ENCODE results near the gene PLCB4. TPM values are rescaled to one million over a fixed set of nuclear protein-coding genes. Genes with fewer than 3 reads are reported as not detected.

Gene PLCB4
- total and polyA plus RNA-seq, 7 experiments from 2014 or later = 0.05 to 0.09 TPM; not detected in 5

GRCh38 chr20:9236458-9236857 is 167.6 kb downstream of the PLCB4 start:
- ChIA-PET CTCF (no interaction called here), POLR2A (no interaction called here)
- no peaks in the 10 kb centered on the region for H3K27me3 ChIP-seq (ENCODE audit: control insufficient read depth in 2 of 2, insufficient read depth in 2 of 2, low read length in 2 of 2)
- H3K9me3 ChIP-seq (ENCODE audit: control insufficient read depth in 2 of 3, low read length in 3 of 3) = no peaks in the 10 kb centered on the region
- H3K4me1 Mint-ChIP-seq = no peaks in the 10 kb centered on the region
- DNase-seq (no peak), ATAC-seq (no peak)
- H3K36me3 Mint-ChIP-seq = no peaks in the 10 kb centered on the region
- no peak overlapping the region for H3K27ac Mint-ChIP-seq
- H3K27me3 Mint-ChIP-seq = no peaks in the 10 kb centered on the region
- H3K4me3 ChIP-seq (ENCODE audit: low read length) = no peak overlapping the region
- peaks cover 0 to 8% (median 0%) of the 10 kb centered on the region in 11 donors for H3K9me3 Mint-ChIP-seq
- no peak overlapping the region for H3K27ac ChIP-seq (ENCODE audit: low read depth, low read length)
- H3K4me1 ChIP-seq (ENCODE audit: control insufficient read depth in 2 of 2, insufficient read depth in 2 of 2, low read length in 2 of 2) = no peaks in the 10 kb centered on the region
- H3K4me3 Mint-ChIP-seq = no peak overlapping the region
- intact Hi-C loops (cut with micrococcal nuclease) = no loop called here
- H3K36me3 ChIP-seq (ENCODE audit: control insufficient read depth in 2 of 3, insufficient read depth in 3 of 3, low read length in 3 of 3) = no peaks in the 10 kb centered on the region

DNA sequence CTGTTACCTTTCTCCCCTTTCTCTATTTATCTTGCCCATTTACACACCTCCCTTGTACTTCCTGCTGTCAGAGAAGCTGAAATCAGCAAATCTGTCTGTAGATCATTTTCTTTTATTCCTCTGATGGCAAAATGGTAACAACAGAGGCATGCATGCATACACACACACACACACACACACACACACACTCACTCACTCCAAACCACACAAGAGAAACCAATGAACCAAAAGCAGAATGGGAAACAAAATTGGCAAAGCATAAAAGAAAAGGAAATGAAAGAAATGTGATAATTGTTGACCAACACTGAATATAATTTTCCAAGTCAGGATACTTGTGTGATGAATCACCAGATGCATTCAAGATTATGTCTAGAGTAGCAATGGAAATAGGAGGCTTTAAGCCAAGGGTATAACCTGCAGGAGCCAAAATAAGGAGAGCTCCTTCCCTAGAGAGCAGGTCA is 172.4 kb downstream of the PLCB4 start:
- Histone ChIP-seq H3K4me1 (ENCODE audit: control insufficient read depth in 2 of 2, insufficient read depth in 2 of 2, low read length in 2 of 2) (no peaks in the 10 kb centered on the region), H3K27me3 (ENCODE audit: control insufficient read depth in 2 of 2, insufficient read depth in 2 of 2, low read length in 2 of 2) (no peaks in the 10 kb centered on the region), H3K9me3 (ENCODE audit: control insufficient read depth in 2 of 3, low read length in 3 of 3) (no peaks in the 10 kb centered on the region), H3K4me3 (ENCODE audit: low read length) (no peak overlapping the region), H3K36me3 (ENCODE audit: control insufficient read depth in 2 of 3, insufficient read depth in 3 of 3, low read length in 3 of 3) (no peaks in the 10 kb centered on the region), H3K27ac (ENCODE audit: low read depth, low read length) (no peak overlapping the region)
- no peak overlapping the region for H3K4me3 Mint-ChIP-seq
- H3K27ac Mint-ChIP-seq = no peak overlapping the region
- H3K36me3 Mint-ChIP-seq = no peaks in the 10 kb centered on the region
- peaks cover 0 to 14% (median 0%) of the 10 kb centered on the region in 11 donors for H3K9me3 Mint-ChIP-seq
- no peak for DNase-seq
- intact Hi-C loops (cut with micrococcal nuclease) = no loop called here
- ChIA-PET POLR2A (no interaction called here), CTCF (no interaction called here)
- ATAC-seq = no peak
- no peaks in the 10 kb centered on the region for H3K4me1 Mint-ChIP-seq
- H3K27me3 Mint-ChIP-seq = no peaks in the 10 kb centered on the region

DNA sequence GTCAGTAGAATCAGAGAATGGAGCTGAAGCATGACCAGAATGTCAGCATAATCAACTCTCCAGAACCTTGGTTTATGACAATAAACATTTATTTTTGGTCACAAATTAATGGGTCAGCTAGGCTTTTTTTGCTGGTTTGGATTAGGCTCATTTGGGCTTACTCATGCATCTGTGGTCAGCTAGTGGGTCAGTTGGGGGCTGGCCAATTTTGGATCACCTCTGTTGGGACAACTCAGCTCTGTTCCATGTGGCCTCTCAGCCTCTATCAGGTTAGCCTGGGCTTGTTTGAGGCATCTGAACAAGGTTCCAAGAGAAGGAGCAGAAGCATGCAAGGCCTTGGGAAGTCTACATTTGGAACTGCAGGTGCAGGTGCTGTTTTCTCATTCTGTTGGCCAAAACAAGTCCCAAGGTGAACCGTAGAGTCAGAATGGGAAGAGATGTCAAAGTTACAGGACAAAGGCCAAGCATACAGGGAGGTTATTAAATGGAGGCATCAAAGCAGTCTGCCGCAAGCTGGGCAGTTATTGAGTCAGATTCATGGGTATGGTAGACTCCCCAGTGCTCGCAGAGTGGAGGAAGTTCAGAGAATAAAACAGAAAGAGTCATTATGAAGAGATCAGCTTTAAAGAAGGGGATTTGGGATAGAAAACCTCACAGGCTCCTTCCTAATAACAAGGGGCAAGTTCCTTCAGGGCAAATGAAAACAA is 173.0 kb downstream of the PLCB4 start:
- no peaks in the 10 kb centered on the region for H3K27me3 ChIP-seq (ENCODE audit: control insufficient read depth in 2 of 2, insufficient read depth in 2 of 2, low read length in 2 of 2)
- no peak overlapping the region for H3K27ac ChIP-seq (ENCODE audit: low read depth, low read length)
- H3K4me1 ChIP-seq (ENCODE audit: control insufficient read depth in 2 of 2, insufficient read depth in 2 of 2, low read length in 2 of 2) = no peaks in the 10 kb centered on the region
- no peaks in the 10 kb centered on the region for H3K4me1 Mint-ChIP-seq
- no peak overlapping the region for H3K4me3 ChIP-seq (ENCODE audit: low read length)
- ChIA-PET CTCF (no interaction called here), POLR2A (no interaction called here)
- no peak overlapping the region for H3K27ac Mint-ChIP-seq
- H3K36me3 Mint-ChIP-seq = no peaks in the 10 kb centered on the region
- no peaks in the 10 kb centered on the region for H3K36me3 ChIP-seq (ENCODE audit: control insufficient read depth in 2 of 3, insufficient read depth in 3 of 3, low read length in 3 of 3)
- ATAC-seq = no peak
- no peak overlapping the region for H3K4me3 Mint-ChIP-seq
- H3K9me3 Mint-ChIP-seq = peaks cover 0 to 14% (median 0%) of the 10 kb centered on the region in 11 donors
- intact Hi-C loops (cut with micrococcal nuclease) = no loop called here
- DNase-seq = no peak
- no peaks in the 10 kb centered on the region for H3K9me3 ChIP-seq (ENCODE audit: control insufficient read depth in 2 of 3, low read length in 3 of 3)
- H3K27me3 Mint-ChIP-seq = no peaks in the 10 kb centered on the region

DNA sequence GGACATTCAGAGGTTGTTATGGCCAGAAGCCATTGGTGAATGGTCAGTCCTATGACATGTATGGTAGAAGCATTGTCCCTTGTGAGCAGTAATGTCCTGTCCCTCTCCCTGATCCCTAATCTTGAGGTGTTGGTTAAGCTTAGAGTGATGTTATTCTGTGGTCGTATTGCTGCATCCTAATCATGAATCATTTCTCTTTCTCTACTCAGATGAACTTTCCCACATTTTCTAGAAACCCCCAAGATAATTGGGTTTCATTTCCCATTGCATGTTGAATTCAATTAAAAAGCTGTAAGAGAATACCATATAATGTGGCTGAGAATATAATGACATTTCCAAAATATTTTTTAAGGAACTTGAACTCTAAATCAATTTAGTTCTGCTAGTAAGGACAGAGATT is 175.1 kb downstream of the PLCB4 start:
- H3K4me1 Mint-ChIP-seq = no peaks in the 10 kb centered on the region
- no peak for ATAC-seq
- H3K9me3 ChIP-seq (ENCODE audit: control insufficient read depth in 2 of 3, low read length in 3 of 3) = no peaks in the 10 kb centered on the region
- no peaks in the 10 kb centered on the region for H3K36me3 ChIP-seq (ENCODE audit: control insufficient read depth in 2 of 3, insufficient read depth in 3 of 3, low read length in 3 of 3)
- no peaks in the 10 kb centered on the region for H3K4me1 ChIP-seq (ENCODE audit: control insufficient read depth in 2 of 2, insufficient read depth in 2 of 2, low read length in 2 of 2)
- intact Hi-C loops (cut with micrococcal nuclease) = no loop called here
- ChIA-PET POLR2A (no interaction called here), CTCF (no interaction called here)
- no peaks in the 10 kb centered on the region for H3K36me3 Mint-ChIP-seq
- H3K9me3 Mint-ChIP-seq = peaks cover 0 to 14% (median 0%) of the 10 kb centered on the region in 11 donors
- no peak overlapping the region for H3K4me3 Mint-ChIP-seq
- H3K27me3 ChIP-seq (ENCODE audit: control insufficient read depth in 2 of 2, insufficient read depth in 2 of 2, low read length in 2 of 2) = no peaks in the 10 kb centered on the region
- no peak overlapping the region for H3K27ac ChIP-seq (ENCODE audit: low read depth, low read length)
- no peak overlapping the region for H3K27ac Mint-ChIP-seq
- H3K4me3 ChIP-seq (ENCODE audit: low read length) = no peak overlapping the region
- no peak for DNase-seq
- no peaks in the 10 kb centered on the region for H3K27me3 Mint-ChIP-seq

GRCh38 chr20:9244811-9245210 is 175.9 kb downstream of the PLCB4 start:
- no peaks in the 10 kb centered on the region for H3K4me1 ChIP-seq (ENCODE audit: control insufficient read depth in 2 of 2, insufficient read depth in 2 of 2, low read length in 2 of 2)
- Mint-ChIP-seq H3K27me3 (no peaks in the 10 kb centered on the region), H3K4me1 (no peaks in the 10 kb centered on the region), H3K4me3 (no peak overlapping the region), H3K9me3 (peaks cover 0 to 11% (median 0%) of the 10 kb centered on the region in 11 donors), H3K27ac (no peak overlapping the region), H3K36me3 (no peaks in the 10 kb centered on the region)
- H3K36me3 ChIP-seq (ENCODE audit: control insufficient read depth in 2 of 3, insufficient read depth in 3 of 3, low read length in 3 of 3) = no peaks in the 10 kb centered on the region
- intact Hi-C loops (cut with micrococcal nuclease) = no loop called here
- ATAC-seq (no peak), DNase-seq (no peak)
- CTCF ChIA-PET = no interaction called here
- no peak overlapping the region for H3K27ac ChIP-seq (ENCODE audit: low read depth, low read length)
- POLR2A ChIA-PET = no interaction called here
- no peaks in the 10 kb centered on the region for H3K9me3 ChIP-seq (ENCODE audit: control insufficient read depth in 2 of 3, low read length in 3 of 3)
- H3K4me3 ChIP-seq (ENCODE audit: low read length) = no peak overlapping the region
- no peaks in the 10 kb centered on the region for H3K27me3 ChIP-seq (ENCODE audit: control insufficient read depth in 2 of 2, insufficient read depth in 2 of 2, low read length in 2 of 2)

GRCh38 chr20:9246731-9247130 is 177.8 kb downstream of the PLCB4 start:
- Histone ChIP-seq H3K4me1 (ENCODE audit: control insufficient read depth in 2 of 2, insufficient read depth in 2 of 2, low read length in 2 of 2) (no peaks in the 10 kb centered on the region), H3K36me3 (ENCODE audit: control insufficient read depth in 2 of 3, insufficient read depth in 3 of 3, low read length in 3 of 3) (no peaks in the 10 kb centered on the region), H3K27ac (ENCODE audit: low read depth, low read length) (no peak overlapping the region), H3K27me3 (ENCODE audit: control insufficient read depth in 2 of 2, insufficient read depth in 2 of 2, low read length in 2 of 2) (no peaks in the 10 kb centered on the region), H3K4me3 (ENCODE audit: low read length) (no peak overlapping the region), H3K9me3 (ENCODE audit: control insufficient read depth in 2 of 3, low read length in 3 of 3) (no peaks in the 10 kb centered on the region)
- CTCF ChIA-PET = no interaction called here
- DNase-seq = no peak
- Mint-ChIP-seq H3K27ac (no peak overlapping the region), H3K36me3 (no peaks in the 10 kb centered on the region), H3K27me3 (no peaks in the 10 kb centered on the region), H3K4me3 (no peak overlapping the region), H3K4me1 (no peaks in the 10 kb centered on the region), H3K9me3 (peaks cover 0 to 6% (median 0%) of the 10 kb centered on the region in 11 donors)
- no peak for ATAC-seq
- POLR2A ChIA-PET = no interaction called here
- intact Hi-C loops (cut with micrococcal nuclease) = no loop called here

- no peak overlapping the region for H3K4me3 ChIP-seq (ENCODE audit: low read length)
- Mint-ChIP-seq H3K27me3 (no peaks in the 10 kb centered on the region), H3K9me3 (peaks cover 0 to 5% (median 0%) of the 10 kb centered on the region in 11 donors), H3K4me1 (no peaks in the 10 kb centered on the region), H3K36me3 (no peaks in the 10 kb centered on the region), H3K27ac (no peak overlapping the region), H3K4me3 (no peak overlapping the region)
- DNase-seq (no peak), ATAC-seq (no peak)
- no peaks in the 10 kb centered on the region for H3K27me3 ChIP-seq (ENCODE audit: control insufficient read depth in 2 of 2, insufficient read depth in 2 of 2, low read length in 2 of 2)
- CTCF ChIA-PET = no interaction called here
- no peaks in the 10 kb centered on the region for H3K9me3 ChIP-seq (ENCODE audit: control insufficient read depth in 2 of 3, low read length in 3 of 3)
- intact Hi-C loops (cut with micrococcal nuclease) = no loop called here
- no peaks in the 10 kb centered on the region for H3K36me3 ChIP-seq (ENCODE audit: control insufficient read depth in 2 of 3, insufficient read depth in 3 of 3, low read length in 3 of 3)
- H3K27ac ChIP-seq (ENCODE audit: low read depth, low read length) = no peak overlapping the region
- no peaks in the 10 kb centered on the region for H3K4me1 ChIP-seq (ENCODE audit: control insufficient read depth in 2 of 2, insufficient read depth in 2 of 2, low read length in 2 of 2)
- POLR2A ChIA-PET = no interaction called here
Measured at GRCh38 chr20:9250511-9250910, 181.6 kb downstream of the PLCB4 start.

Measured in naive thymus-derived CD4-positive, alpha-beta T cell (primary cell).